K562 (cell line): ENCODE data around the gene GLIS1. TPM values are rescaled to one million over a fixed set of nuclear protein-coding genes. Genes with fewer than 3 reads are reported as not detected.

Experiments
- ATAC-seq: fragments of 200-7000 bp; cut with Tn5 transposase; 3 replicates; pipeline ENCODE4 v1.9.1; 2020; ENCODE audit warnings: moderate library complexity
- BruUV-seq: library from RNA; stranded (reverse); fragments of 400-500 nt; replicated peaks from 2 replicates; lab custom pipeline; 2021; lab: Mats Ljungman, UMichigan
- CTCF ChIA-PET: fragments of 300-600 bp; formaldehyde crosslinking; extraction: SDS; loops from one replicate; lab custom pipeline; 2021; ENCODE audit warnings: low intra/inter-chr PET ratio; lab: Yijun Ruan, JAX
- POLR2A ChIA-PET: fragments of 300-600, 350-650 bp; sonication (Branson Sonifier 250); formaldehyde crosslinking; extraction: SDS; loops from one replicate; lab custom pipeline; 2021; ENCODE audit warnings: antibody characterized with exemption, inconsistent platforms; lab: Yijun Ruan, JAX
- DNase-seq, 4 experiments: peaks; one replicate each; pipeline versions ENCODE4 v3.0.0 to v3.0.0-alpha.2; 2011 to 2018; ENCODE audit warnings: low spot score in 3 of 4, mixed read lengths in 3 of 4; ENCODE audit errors: extremely low read depth in 1 of 4
- FAIRE-seq: peaks from 2 replicates; lab custom pipeline; 2011; peaks lifted over from hg19 to GRCh38; lab: Jason Lieb, UNC
- H2AFZ ChIP-seq: 2 replicates; pipeline ENCODE4 v1.6.0; 2011; ENCODE audit warnings: low read depth, low read length, control low read depth, inconsistent platforms
- H3K27ac ChIP-seq: fragments of 200-600 bp; 3 replicates; pipeline ENCODE4 v1.8.0; 2011; ENCODE audit warnings: low read depth, mild to moderate bottlenecking, control low read depth, inconsistent platforms, low read length, moderate library complexity, mixed read lengths; ENCODE audit errors: extremely low read depth
- H3K27me3 ChIP-seq, 2 experiments: fragments of 300-600 bp in 1 of 2; 2 replicates in 1 of 2; 3 replicates in 1 of 2; pipeline versions ENCODE4 v1.6.0 to v1.8.0; 2011; ENCODE audit warnings: inconsistent platforms in 2 of 2, low read length in 2 of 2, mild to moderate bottlenecking in 1 of 2, mixed read lengths in 1 of 2, moderate library complexity in 1 of 2; ENCODE audit not compliant: control insufficient read depth in 2 of 2, insufficient read depth in 2 of 2
- H3K36me3 ChIP-seq: fragments of 300-600 bp; 3 replicates; pipeline ENCODE4 v1.8.0; 2011; ENCODE audit warnings: mild to moderate bottlenecking, low read length, inconsistent platforms; ENCODE audit not compliant: control insufficient read depth, insufficient read depth
- H3K4me1 ChIP-seq, 2 experiments: fragments of 200-600 bp in 1 of 2; replicated peaks in 1 of 2; 2 replicates in 1 of 2; 3 replicates in 1 of 2; pipeline versions ENCODE4 v1.5.1 to v1.8.0; 2011; ENCODE audit warnings: inconsistent platforms in 2 of 2, low read length in 2 of 2, mild to moderate bottlenecking in 1 of 2, mixed read lengths in 1 of 2, moderate library complexity in 1 of 2; ENCODE audit not compliant: control insufficient read depth in 2 of 2, insufficient read depth in 2 of 2
- H3K4me2 ChIP-seq: 2 replicates; pipeline ENCODE4 v1.6.1; 2011; ENCODE audit warnings: low read length, control low read depth, inconsistent platforms, mixed read lengths; ENCODE audit not compliant: insufficient read depth
- H3K4me3 ChIP-seq: fragments of 200-600 bp; sonication (generic), shearing (Covaris generic); 2 replicates; pipeline ENCODE4 v1.5.1; 2016; ENCODE audit warnings: control low read depth, inconsistent platforms
- H3K79me2 ChIP-seq: fragments of 200-600 bp; 3 replicates; pipeline ENCODE4 v1.8.0; 2011; ENCODE audit warnings: low read length, inconsistent platforms; ENCODE audit not compliant: control insufficient read depth, insufficient read depth
- H3K9ac ChIP-seq, 2 experiments: 2 replicates each; pipeline versions ENCODE4 v1.6.0 to v1.6.1; 2011; ENCODE audit warnings: low read depth in 2 of 2, low read length in 2 of 2, control low read depth in 1 of 2, inconsistent platforms in 1 of 2, mild to moderate bottlenecking in 1 of 2, mixed read lengths in 1 of 2; ENCODE audit not compliant: insufficient read depth in 1 of 2
- H3K9me1 ChIP-seq: one replicate; pipeline ENCODE4 v1.6.0; 2011; ENCODE audit warnings: inconsistent platforms, mild to moderate bottlenecking, low read length, moderate library complexity; ENCODE audit not compliant: control insufficient read depth, insufficient read depth
- H3K9me3 ChIP-seq: replicated peaks from 2 replicates; pipeline ENCODE4 v1.5.1; 2011; ENCODE audit warnings: low read depth, low read length, inconsistent platforms; ENCODE audit not compliant: control insufficient read depth, insufficient read depth
- H4K20me1 ChIP-seq: replicated peaks from 2 replicates; pipeline ENCODE4 v1.6.1; 2011; ENCODE audit warnings: low read length, inconsistent platforms, mixed read lengths; ENCODE audit not compliant: control insufficient read depth, insufficient read depth
- BRF1 ChIP-seq: IDR thresholded peaks from 3 replicates; pipeline ENCODE4 v1.6.1; 2011; ENCODE audit warnings: borderline replicate concordance, mild to moderate bottlenecking; ENCODE audit not compliant: insufficient read length; ENCODE audit errors: extremely low read depth
- CTCF ChIP-seq, 3 experiments: IDR thresholded peaks in 2 of 3; conservative IDR thresholded peaks in 1 of 3; 2 replicates each; pipeline ENCODE4 v1.5.1; 2011 to 2012; ENCODE audit warnings: low read length in 3 of 3, mild to moderate bottlenecking in 3 of 3, control low read depth in 2 of 3, improper control_type of control experiment in 1 of 3, inconsistent platforms in 1 of 3, low read depth in 1 of 3, mixed read lengths in 1 of 3, moderate library complexity in 1 of 3; ENCODE audit not compliant: insufficient read depth in 2 of 3
- DNMT1 ChIP-seq: fragments of 450-650 bp; IDR thresholded peaks from 2 replicates; pipeline ENCODE4 v1.6.1; 2016; ENCODE audit warnings: antibody characterized with exemption, mild to moderate bottlenecking
- RBM25 ChIP-seq: fragments of 200-400 bp; formaldehyde crosslinking; IDR thresholded peaks from 2 replicates; pipeline ENCODE4 v1.6.1; 2018; ENCODE audit warnings: low read length, low read depth, moderate library complexity; ENCODE audit not compliant: severe bottlenecking
- ZFX ChIP-seq: sonication (generic); formaldehyde crosslinking; IDR thresholded peaks from 2 replicates; pipeline ENCODE4 v1.8.0; 2022; ENCODE audit warnings: mild to moderate bottlenecking, missing genetic modification reagents, moderate library complexity
- WGBS: fragments of 100-300 bp; shearing (Covaris generic); methylation state at CpG from one replicate; pipeline ENCODE4 v1.1.6; 2016; ENCODE audit warnings: low coverage, mixed read lengths; ENCODE audit not compliant: insufficient coverage; ENCODE audit errors: missing lambda C conversion rate; 5-methylcytosine and 5-hydroxymethylcytosine counted together
- in situ Hi-C: fragments of 300-500 bp; cut with MboI; formaldehyde crosslinking; loops from 4 replicates; pipeline ENCODE4 v1.15.0; 2018; ENCODE audit warnings: inconsistent platforms, mixed read lengths
- intact Hi-C: fragments of 100-400 bp; cut with micrococcal nuclease; formaldehyde crosslinking; loops from 2 replicates; pipeline ENCODE4 v1.14.2; 2022
- polyA plus RNA-seq, 8 experiments: library from polyadenylated mRNA; depleted of rRNA in 4 of 8; stranded (reverse) in 5 of 8; unstranded in 3 of 8; fragments of >200 nt; fragmentation: Nextera tagmentation in 2 of 8; fragmentation: Illumina TruSeq in 1 of 8; extraction: Ambion mirVana in 2 of 8; extraction: Trizol in 1 of 8; gene quantifications; 2 replicates each; pipeline versions ENCODE4 v1.2.1 to v1.2.3, GENCODE V29; 2011 to 2014; ENCODE audit warnings: inconsistent platforms in 1 of 8, missing spikeins in 1 of 8
- total RNA-seq, 7 experiments: library from RNA; depleted of rRNA in 6 of 7; stranded (reverse); fragments of >200 nt in 6 of 7; fragmentation: Illumina TruSeq in 2 of 7; extraction: Trizol in 2 of 7; gene quantifications; 2 replicates each; pipeline versions ENCODE4 v1.2.1 to v1.2.3, GENCODE V29; 2011 to 2021; ENCODE audit warnings: low replicate concordance in 1 of 7
- TF ChIP-seq, protein P1 (sequence below): fragments of 450-650 bp; IDR thresholded peaks from 2 replicates; pipeline ENCODE4 v1.6.1; 2016; ENCODE audit warnings: borderline replicate concordance

The GLIS1 gene
- total and polyA plus RNA-seq, 9 of the 15 experiments (the other 6 are each of a cell fraction or from before 2014, with no cell fraction given), result not detected

GRCh38 chr1:53705446-53706096, 33.4 kb downstream of the GLIS1 start (continued):
- TF ChIP-seq, protein P1, sequence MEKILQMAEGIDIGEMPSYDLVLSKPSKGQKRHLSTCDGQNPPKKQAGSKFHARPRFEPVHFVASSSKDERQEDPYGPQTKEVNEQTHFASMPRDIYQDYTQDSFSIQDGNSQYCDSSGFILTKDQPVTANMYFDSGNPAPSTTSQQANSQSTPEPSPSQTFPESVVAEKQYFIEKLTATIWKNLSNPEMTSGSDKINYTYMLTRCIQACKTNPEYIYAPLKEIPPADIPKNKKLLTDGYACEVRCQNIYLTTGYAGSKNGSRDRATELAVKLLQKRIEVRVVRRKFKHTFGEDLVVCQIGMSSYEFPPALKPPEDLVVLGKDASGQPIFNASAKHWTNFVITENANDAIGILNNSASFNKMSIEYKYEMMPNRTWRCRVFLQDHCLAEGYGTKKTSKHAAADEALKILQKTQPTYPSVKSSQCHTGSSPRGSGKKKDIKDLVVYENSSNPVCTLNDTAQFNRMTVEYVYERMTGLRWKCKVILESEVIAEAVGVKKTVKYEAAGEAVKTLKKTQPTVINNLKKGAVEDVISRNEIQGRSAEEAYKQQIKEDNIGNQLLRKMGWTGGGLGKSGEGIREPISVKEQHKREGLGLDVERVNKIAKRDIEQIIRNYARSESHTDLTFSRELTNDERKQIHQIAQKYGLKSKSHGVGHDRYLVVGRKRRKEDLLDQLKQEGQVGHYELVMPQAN, result no peak

DNA sequence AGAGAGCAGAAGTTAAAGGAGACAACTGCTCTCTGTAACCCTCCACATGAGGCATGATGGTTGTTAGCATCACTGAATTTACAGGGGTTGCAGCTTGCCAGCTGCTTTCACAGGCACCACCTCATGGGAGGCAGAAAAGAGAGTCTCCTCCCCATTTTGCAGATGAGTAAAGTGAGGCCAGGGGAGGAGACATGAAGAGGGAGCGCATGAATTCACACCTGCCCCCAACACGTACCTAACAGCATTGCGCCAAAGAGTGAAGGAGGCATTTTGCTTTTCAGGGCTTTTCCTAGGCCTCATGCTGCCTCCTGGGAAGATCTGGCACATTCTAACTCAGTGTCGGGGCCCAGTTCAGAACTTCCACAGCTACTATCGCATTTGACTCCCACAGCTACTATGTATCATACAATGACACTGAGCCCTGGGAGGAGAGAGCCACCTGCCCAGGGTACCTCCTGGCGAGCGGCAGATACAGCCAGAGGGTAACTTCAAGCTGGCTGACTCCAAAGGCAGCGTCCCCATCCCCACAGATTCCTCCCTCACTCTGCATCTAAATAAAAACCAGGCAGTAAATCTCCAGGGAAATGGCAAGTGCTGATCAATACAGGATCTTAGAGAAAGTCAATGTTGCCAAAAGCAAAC, 34.0 kb downstream of the GLIS1 start:
- DNase-seq, result no peak
- Histone ChIP-seq H3K9me1 (no peaks in the 10 kb centered on the region), H3K4me2 (no peak overlapping the region), H3K4me3 (no peak overlapping the region), H2AFZ (no peak overlapping the region), H3K27ac (no peak overlapping the region), H3K9me3 (no peaks in the 10 kb centered on the region), H3K36me3 (no peaks in the 10 kb centered on the region), H4K20me1 (peaks cover 4% of the 10 kb centered on the region; the same call in 1 of the 2 replicates), H3K79me2 (no peaks in the 10 kb centered on the region), H3K4me1 (no peaks in the 10 kb centered on the region), H3K27me3 (peaks cover 45 to 64% of the 10 kb centered on the region in 2 experiments), H3K9ac (no peak overlapping the region)
- TF ChIP-seq BRF1 (no peak), ZFX (CRISPR knock-in tag) (no peak), CTCF (IDR thresholded peaks at IDR 0.05 in 2 of 3, conservative IDR thresholded peaks at IDR 0.05 in 1 of 3; ENCODE audit: insufficient read depth in 2 of 3, low read depth in 1 of 3, low read length in 3 of 3) (no peak), RBM25 (peak; percentile 18), DNMT1 (no peak)
- intact Hi-C loops, result no loop called here
- POLR2A ChIA-PET, result interaction anchor here (0.8 kb wide), 1 partner anchor 9 kb away, joined by 4 read pairs; no protein-coding TSS in a partner anchor
- no peak for FAIRE-seq
- in situ Hi-C loops, result no loop called here
- ATAC-seq, result no peak
- 2% methylated on average over 8 of the region's 8 CpGs for WGBS
- CTCF ChIA-PET, result no interaction called here
- no TSS peak for BruUV-seq
